C4-2B (cell line): ENCODE results near the gene ARPIN.
"Not testable (repeated sequence)": the region's sequence is repeated elsewhere in the genome, so short reads cannot be mapped to it uniquely, and the experiment has no call there.

Experiments
- H3K27ac ChIP-seq: fragments of 450-650 bp; 2 replicates; pipeline ENCODE4 v1.5.1; 2017
- CTCF ChIP-seq: fragments of 450-650 bp; conservative IDR thresholded peaks from 2 replicates; pipeline ENCODE4 v1.5.1; 2017; ENCODE audit warnings: mild to moderate bottlenecking
- ZFX ChIP-seq: fragments of 450-650 bp; IDR thresholded peaks from 2 replicates; pipeline ENCODE4 v1.6.1; 2017

The ARPIN gene

GRCh38 chr15:89912674-89913396 lies at the start of gene ARPIN:
Gene ARPIN, minus strand, starts transcription at chr15:89912952. Its CDS starts 117 bp downstream, at chr15:89912835.
- H3K27ac ChIP-seq, result peak within 1 kb of the TSS; percentile 62
- TF ChIP-seq CTCF, result no peak
- peak; percentile 66; the same call in 1 of the 2 replicates for TF ChIP-seq ZFX

DNA sequence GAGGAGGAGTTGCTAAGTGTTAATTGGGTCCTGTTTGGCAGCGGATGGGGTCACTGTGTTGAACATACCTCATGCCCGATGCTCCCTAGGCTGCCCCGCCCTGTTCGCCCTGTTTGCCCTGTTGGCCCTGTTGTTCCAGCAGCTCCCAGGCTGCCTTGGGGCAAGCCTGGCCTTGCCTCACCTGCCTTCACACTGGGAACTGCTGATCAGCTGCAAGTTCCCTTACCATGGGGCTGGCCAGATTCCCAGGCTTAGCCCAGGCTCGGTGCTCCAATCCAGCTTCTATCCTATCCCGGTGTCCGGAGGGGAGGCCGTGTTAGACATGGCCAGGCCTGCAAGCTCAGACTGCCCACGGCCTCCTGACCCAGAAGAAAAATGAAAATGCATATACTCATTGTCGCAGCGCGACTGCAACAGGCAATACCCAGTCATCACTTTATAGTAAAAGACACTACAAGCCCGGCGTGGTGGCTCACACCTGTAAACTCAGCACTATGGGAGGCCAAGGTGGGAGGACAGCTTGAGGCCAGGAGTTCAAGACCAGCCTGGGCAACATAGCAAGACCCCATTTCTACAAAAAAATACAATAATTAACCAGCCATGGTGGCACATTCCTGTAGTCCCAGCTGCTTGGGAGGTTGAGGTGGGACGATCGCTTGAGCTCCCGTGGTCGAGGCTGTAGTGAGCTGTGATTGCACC lies 45.5 kb upstream of the ARPIN start:
- no peak for TF ChIP-seq ZFX
- TF ChIP-seq CTCF, result no peak
- H3K27ac ChIP-seq, result peak overlapping the region; percentile 42

DNA sequence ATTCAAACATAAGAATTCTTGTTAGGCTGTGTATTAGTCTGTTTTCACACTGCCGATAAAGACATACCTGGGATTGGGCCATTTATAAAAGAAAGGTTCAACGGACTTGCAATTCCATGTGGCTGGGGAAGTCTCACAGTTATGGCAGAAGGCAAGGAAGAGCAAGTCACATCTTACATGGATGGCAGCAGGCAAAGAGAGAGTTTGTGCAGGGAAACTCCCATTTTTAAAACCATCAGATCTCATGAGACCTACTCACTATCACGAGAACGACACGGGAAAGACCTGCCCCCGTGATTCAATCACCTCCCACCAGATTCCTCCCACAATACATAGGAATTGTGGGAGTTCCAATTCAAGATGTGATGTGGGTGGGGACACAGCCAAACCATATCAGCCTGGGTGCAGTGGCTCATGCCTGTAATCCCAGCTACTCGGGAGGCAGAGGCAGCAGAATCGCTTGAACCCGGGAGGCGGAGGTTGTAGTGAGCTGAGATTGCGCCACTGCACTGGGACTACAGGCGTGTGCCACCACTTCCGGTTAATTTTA lies 42.8 kb upstream of the ARPIN start:
- H3K27ac ChIP-seq, result not testable (repeated sequence)

GRCh38 chr15:89954541-89954940 lies 41.8 kb upstream of the ARPIN start:
- no peak overlapping the region for H3K27ac ChIP-seq
- no peak for TF ChIP-seq ZFX
- no peak for TF ChIP-seq CTCF

- no peak overlapping the region for H3K27ac ChIP-seq
- TF ChIP-seq CTCF (no peak), ZFX (no peak)
These were observed 36.0 kb upstream of the ARPIN start for GRCh38 chr15:89948796-89949195.

- TF ChIP-seq CTCF (no peak), ZFX (no peak)
- no peak overlapping the region for H3K27ac ChIP-seq
These were observed 34.6 kb upstream of the ARPIN start for GRCh38 chr15:89947385-89947784.

DNA sequence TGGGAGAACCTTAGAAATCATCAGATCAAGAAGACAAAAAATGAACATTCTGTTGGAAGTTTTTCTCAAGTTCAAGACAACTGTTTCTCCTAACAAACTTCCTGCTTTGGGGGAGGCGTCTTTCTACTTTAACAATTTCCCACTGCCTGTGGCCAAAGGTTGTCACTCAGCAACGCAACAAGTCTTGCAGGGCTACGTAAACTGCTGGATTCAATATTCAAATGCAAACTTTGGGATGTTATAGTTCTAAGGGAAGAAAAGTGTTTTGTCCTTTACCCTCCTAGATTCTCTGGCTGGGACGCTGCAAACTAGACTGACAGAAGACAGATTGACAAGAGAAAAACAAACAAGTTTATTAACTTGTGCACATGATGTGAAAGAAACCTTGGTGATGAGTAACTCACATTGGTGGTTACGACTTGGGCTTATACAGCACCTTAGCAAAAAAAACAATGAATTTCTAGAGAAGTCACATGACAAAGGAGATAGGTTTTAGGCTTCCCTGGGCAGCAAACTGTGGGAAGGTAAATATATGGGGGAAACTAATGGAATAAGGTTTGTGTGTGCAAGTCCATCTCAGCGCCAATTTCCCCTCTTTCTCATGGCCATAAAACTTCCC lies 34.0 kb upstream of the ARPIN start:
- no peak for TF ChIP-seq ZFX
- TF ChIP-seq CTCF, result no peak
- H3K27ac ChIP-seq, result no peak overlapping the region

- H3K27ac ChIP-seq, result not testable (repeated sequence)
These were observed 31.0 kb upstream of the ARPIN start for GRCh38 chr15:89943721-89944120.
